NCI-H2227 treated with DMSO at 0.1 percent for 48 hours (cell line): ENCODE data around the gene IFT122.

Source experiments
- DNase-seq: peaks from one replicate; lab custom pipeline; 2025; lab: John Stamatoyannopoulos, UW

IFT122 gene

GRCh38 chr3:129557548-129557894 lies 117.5 kb downstream of the IFT122 start:
- no peak for DNase-seq

- no peak for DNase-seq
Measured at GRCh38 chr3:129558081-129558771, 118.2 kb downstream of the IFT122 start.

GRCh38 chr3:129558772-129559564 lies 118.9 kb downstream of the IFT122 start:
- no peak for DNase-seq

- DNase-seq: no peak
Measured at GRCh38 chr3:129559565-129560079, 119.6 kb downstream of the IFT122 start.

GRCh38 chr3:129560269-129560787 lies 120.3 kb downstream of the IFT122 start:
- DNase-seq: no peak

- no peak for DNase-seq
Measured at GRCh38 chr3:129560911-129561594, 121.0 kb downstream of the IFT122 start.

- no peak for DNase-seq
Measured at GRCh38 chr3:129561619-129562248, 121.7 kb downstream of the IFT122 start.

- no peak for DNase-seq
Measured at GRCh38 chr3:129562803-129563202, 122.8 kb downstream of the IFT122 start.

- DNase-seq: no peak
Measured at GRCh38 chr3:129563332-129563731, 123.3 kb downstream of the IFT122 start.

GRCh38 chr3:129563850-129564535 lies 124.0 kb downstream of the IFT122 start:
- no peak for DNase-seq

- no peak for DNase-seq
Measured at GRCh38 chr3:129564981-129565644, 125.1 kb downstream of the IFT122 start.

GRCh38 chr3:129565902-129566301 lies 125.9 kb downstream of the IFT122 start:
- no peak for DNase-seq

- DNase-seq: no peak
Measured at GRCh38 chr3:129567176-129567705, 127.2 kb downstream of the IFT122 start.

GRCh38 chr3:129567939-129568338 lies 127.9 kb downstream of the IFT122 start:
- no peak for DNase-seq

GRCh38 chr3:129569856-129570255 lies 129.8 kb downstream of the IFT122 start:
- no peak for DNase-seq
